VCaP (cell line): Measurements from ENCODE around the gene CES5A.

Experiments used
- H3K27ac ChIP-seq: fragments of 450-650 bp; 2 replicates; pipeline ENCODE4 v1.5.1; 2017
- TF ChIP-seq, protein P1 (sequence below): fragments of 450-650 bp; conservative IDR thresholded peaks from 2 replicates; pipeline ENCODE4 v1.5.1; 2017; ENCODE audit warnings: mild to moderate bottlenecking, moderate library complexity

CES5A gene

DNA sequence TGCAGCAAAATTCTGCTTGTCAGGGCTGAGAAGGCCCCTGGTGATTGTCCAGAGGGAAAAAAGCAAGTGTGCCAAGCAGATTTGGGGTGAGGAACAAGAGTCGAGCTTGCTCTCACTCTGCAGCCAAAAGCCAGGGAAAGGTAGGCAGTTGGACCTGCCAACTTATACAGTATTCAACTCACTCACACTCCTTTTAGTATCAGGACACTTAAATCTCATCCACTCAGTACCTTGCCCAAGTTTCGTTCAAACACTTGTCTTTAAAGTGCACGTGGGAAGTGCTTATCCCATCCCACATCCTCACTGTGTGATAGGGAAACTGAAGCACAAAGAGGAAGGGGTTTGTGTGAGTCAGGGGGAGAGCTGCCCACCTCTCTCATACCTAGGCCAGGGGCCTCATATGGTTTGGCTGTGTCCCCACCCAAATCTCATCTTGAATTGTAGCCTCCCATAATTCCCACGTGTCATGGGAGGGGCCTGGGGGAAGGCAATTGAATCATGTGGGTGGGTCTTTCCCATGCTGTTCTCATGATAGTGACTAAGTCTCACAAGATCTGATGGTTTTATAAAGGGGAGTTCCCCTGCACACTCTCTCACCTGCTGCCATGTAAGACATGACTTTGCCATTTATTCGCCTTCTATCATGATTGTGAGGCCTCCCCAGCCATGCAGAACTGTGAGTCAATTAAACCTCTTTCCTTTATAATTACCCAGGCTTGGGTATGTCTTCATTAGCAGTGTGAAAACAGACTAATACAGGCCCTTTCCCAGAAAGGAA lies 25.6 kb upstream of the CES5A start:
- TF ChIP-seq, protein P1, sequence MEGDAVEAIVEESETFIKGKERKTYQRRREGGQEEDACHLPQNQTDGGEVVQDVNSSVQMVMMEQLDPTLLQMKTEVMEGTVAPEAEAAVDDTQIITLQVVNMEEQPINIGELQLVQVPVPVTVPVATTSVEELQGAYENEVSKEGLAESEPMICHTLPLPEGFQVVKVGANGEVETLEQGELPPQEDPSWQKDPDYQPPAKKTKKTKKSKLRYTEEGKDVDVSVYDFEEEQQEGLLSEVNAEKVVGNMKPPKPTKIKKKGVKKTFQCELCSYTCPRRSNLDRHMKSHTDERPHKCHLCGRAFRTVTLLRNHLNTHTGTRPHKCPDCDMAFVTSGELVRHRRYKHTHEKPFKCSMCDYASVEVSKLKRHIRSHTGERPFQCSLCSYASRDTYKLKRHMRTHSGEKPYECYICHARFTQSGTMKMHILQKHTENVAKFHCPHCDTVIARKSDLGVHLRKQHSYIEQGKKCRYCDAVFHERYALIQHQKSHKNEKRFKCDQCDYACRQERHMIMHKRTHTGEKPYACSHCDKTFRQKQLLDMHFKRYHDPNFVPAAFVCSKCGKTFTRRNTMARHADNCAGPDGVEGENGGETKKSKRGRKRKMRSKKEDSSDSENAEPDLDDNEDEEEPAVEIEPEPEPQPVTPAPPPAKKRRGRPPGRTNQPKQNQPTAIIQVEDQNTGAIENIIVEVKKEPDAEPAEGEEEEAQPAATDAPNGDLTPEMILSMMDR, result no peak
- H3K27ac ChIP-seq, result no peak overlapping the region

DNA sequence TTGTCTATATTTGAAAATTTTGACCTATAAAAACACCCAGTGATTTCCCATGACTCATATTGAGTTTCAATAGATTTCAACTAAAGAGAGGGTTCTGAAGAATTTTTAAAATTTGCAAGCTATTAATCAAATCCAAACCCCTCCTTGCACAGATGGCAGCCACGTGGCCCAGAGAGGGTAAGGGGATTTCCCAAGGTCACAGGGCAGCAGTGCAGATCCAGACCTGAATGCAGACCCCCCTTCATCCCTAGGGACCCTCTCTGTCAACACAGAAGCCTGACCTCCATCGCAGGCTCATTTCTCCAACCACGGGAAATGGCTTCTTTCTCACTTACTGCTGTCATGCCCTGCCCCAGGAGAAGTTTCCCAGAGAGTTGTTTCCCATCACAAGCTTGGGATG lies 24.7 kb upstream of the CES5A start:
- no peak overlapping the region for H3K27ac ChIP-seq
- TF ChIP-seq, protein P1, result no peak

DNA sequence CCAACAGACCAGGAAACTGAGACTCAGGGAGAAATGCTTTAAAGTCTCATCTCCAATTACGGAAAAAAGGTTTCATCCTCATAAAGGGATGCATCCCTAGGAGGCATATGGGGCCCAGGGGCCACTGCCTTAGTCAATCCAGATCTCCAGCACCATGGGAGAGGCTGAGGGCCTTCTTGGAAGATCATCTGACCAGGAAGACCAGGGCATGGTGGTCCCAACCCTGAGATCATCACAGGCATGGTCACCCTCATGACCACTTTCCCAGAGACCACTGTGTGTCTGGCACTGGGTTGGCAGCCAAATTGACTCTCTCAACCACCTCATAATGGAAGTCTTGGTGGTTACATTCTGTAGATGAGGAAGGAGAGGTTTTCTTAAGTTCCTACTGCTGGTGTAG lies 23.4 kb upstream of the CES5A start:
- TF ChIP-seq, protein P1, result no peak
- H3K27ac ChIP-seq, result no peak overlapping the region

DNA sequence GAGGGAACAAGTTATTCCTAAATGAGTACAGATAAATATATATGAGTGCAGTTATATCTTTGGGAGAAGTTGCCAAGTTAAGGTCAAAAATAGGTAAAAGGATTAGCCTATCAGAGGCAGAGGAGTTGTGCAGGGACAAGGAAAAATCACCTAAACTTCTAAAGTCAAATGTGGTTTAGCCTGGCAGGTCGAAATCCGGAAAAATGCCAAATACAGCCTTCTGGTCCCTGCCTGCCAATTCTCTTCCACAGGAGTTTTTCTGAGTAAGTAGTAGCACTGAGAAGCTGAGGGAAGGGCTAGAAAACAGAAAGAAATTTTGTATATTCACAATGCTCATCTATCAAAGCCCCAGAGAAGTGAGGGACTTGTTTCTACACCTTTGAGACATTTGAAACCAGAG lies 17.6 kb upstream of the CES5A start:
- TF ChIP-seq, protein P1, result no peak
- H3K27ac ChIP-seq, result no peak overlapping the region

DNA sequence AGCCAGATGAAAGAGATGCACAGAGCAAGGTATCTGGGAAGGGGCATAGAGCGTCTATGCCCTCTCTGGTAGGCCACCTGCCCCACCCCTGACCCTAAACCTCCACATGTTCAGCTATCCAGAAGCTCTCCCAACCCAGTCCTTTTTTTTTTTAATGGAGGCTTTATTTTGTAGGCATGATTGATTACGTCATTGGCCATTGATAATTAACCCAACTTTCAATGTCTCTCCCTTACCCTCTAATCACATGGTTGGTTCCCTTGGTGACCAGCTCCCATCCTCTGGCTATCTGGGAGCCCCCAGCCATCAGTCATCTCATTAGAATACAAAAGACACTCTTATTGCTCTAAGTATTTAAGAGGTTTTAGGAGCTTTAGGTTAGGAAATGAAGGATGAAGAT lies 14.3 kb upstream of the CES5A start:
- TF ChIP-seq, protein P1, result no peak
- no peak overlapping the region for H3K27ac ChIP-seq

DNA sequence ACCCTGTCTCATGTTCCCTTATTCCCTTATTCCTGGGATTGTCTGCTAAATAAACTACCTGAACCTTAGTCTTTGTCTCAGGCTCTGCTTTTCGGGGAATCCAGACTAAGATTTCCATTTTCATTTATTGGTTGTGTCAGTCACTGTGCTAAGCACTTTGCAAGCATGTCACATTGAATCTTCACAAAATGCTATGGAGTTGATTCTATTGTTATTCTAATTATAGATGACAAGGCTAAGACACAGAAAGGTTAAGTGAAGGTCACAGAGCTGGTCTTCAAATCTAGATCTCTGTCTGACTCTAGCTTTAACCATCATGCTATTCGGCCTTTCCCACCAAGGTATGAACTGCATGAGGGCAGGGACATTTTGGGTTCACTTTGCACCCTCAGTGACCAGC lies 13.4 kb upstream of the CES5A start:
- no peak overlapping the region for H3K27ac ChIP-seq
- TF ChIP-seq, protein P1, result no peak

DNA sequence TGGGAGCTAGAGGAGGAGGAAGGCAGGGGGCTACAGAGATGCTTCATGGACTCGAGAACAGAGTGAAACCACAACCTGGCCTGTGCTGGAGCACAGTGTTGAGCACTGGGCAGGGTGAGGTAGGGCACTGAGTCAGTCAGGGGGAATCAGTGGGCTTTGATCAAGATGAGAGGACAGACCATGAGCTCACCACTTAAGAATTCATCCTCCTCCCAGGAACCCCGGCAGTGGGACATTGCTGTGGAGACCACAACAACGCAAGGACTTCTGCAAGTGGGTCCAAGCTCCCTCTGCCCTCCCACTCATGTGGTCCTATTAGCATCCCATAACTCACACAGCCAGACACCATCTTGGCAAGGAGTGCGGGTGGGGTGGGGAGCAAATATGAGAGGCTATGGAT lies 1.7 kb upstream of the CES5A start:
- TF ChIP-seq, protein P1, result no peak

More for the DNA sequence above, 1.7 kb upstream of the CES5A start:
- H3K27ac ChIP-seq, result no peak overlapping the region
